ENCODE measurements around the gene NTN1. TPM values are rescaled to one million over a fixed set of nuclear protein-coding genes. Genes with fewer than 3 reads are reported as not detected.

NTN1 gene
- total and polyA plus RNA-seq, 2 donors = 2.0 to 2.4 TPM

GRCh38 chr17:9244066-9245052 lies 223.0 kb downstream of the NTN1 start:
- 95% methylated on average over 21 of the region's 21 CpGs for WGBS
- Histone ChIP-seq H3K27ac (ENCODE audit: low read depth in 1 of 2, low read length in 1 of 2) (no peak overlapping the region), H3K4me1 (ENCODE audit: control insufficient read depth in 2 of 2, insufficient read depth in 2 of 2, low read length in 2 of 2) (peaks cover 15 to 30% of the 10 kb centered on the region in 2 donors)

GRCh38 chr17:9247401-9247938 lies 226.2 kb downstream of the NTN1 start:
- Histone ChIP-seq H3K27me3 (ENCODE audit: control insufficient read depth in 2 of 2, insufficient read depth in 1 of 2, low read length in 1 of 2) (no peaks in the 10 kb centered on the region), H3K36me3 (ENCODE audit: control insufficient read depth in 2 of 2, insufficient read depth in 2 of 2, low read length in 1 of 2) (peaks cover 0 to 3% of the 10 kb centered on the region in 2 donors), H3K27ac (ENCODE audit: low read depth in 1 of 2, low read length in 1 of 2) (no peak overlapping the region), H3K4me3 (ENCODE audit: low read length in 2 of 2) (no peak overlapping the region), H3K9me3 (ENCODE audit: control insufficient read depth in 2 of 2, insufficient read depth in 1 of 2, low read length in 1 of 2) (peaks cover 0 to 8% of the 10 kb centered on the region in 2 donors), H3K4me1 (ENCODE audit: control insufficient read depth in 2 of 2, insufficient read depth in 2 of 2, low read length in 2 of 2) (peaks cover 4 to 33% of the 10 kb centered on the region in 2 donors)
- WGBS = 97% methylated on average over 21 of the region's 21 CpGs
- DNase-seq (ENCODE audit: low read depth in 6 of 9, low spot score in 9 of 9) = no peak

More at GRCh38 chr17:9244066-9245052, 223.0 kb downstream of the NTN1 start:
- DNase-seq (ENCODE audit: low read depth in 6 of 9, low spot score in 9 of 9) = no peak
- Histone ChIP-seq H3K36me3 (ENCODE audit: control insufficient read depth in 2 of 2, insufficient read depth in 2 of 2, low read length in 1 of 2) (peaks cover 0 to 3% of the 10 kb centered on the region in 2 donors), H3K27me3 (ENCODE audit: control insufficient read depth in 2 of 2, insufficient read depth in 1 of 2, low read length in 1 of 2) (peaks cover 0 to 8% of the 10 kb centered on the region in 2 donors), H3K4me3 (ENCODE audit: low read length in 2 of 2) (no peak overlapping the region), H3K9me3 (ENCODE audit: control insufficient read depth in 2 of 2, insufficient read depth in 1 of 2, low read length in 1 of 2) (peaks cover 0 to 4% of the 10 kb centered on the region in 2 donors)

GRCh38 chr17:9249245-9249953 lies 228.1 kb downstream of the NTN1 start:
- Histone ChIP-seq H3K4me3 (ENCODE audit: low read length in 2 of 2) (no peak overlapping the region), H3K9me3 (ENCODE audit: control insufficient read depth in 2 of 2, insufficient read depth in 1 of 2, low read length in 1 of 2) (peaks cover 0 to 8% of the 10 kb centered on the region in 2 donors), H3K36me3 (ENCODE audit: control insufficient read depth in 2 of 2, insufficient read depth in 2 of 2, low read length in 1 of 2) (no peaks in the 10 kb centered on the region), H3K27me3 (ENCODE audit: control insufficient read depth in 2 of 2, insufficient read depth in 1 of 2, low read length in 1 of 2) (no peaks in the 10 kb centered on the region), H3K27ac (ENCODE audit: low read depth in 1 of 2, low read length in 1 of 2) (peak overlapping the region in 1 of 2 donors; percentile 11), H3K4me1 (ENCODE audit: control insufficient read depth in 2 of 2, insufficient read depth in 2 of 2, low read length in 2 of 2) (peaks cover 21 to 52% of the 10 kb centered on the region in 2 donors)
- no peak for DNase-seq (ENCODE audit: low read depth in 6 of 9, low spot score in 9 of 9)
- WGBS = 88% methylated on average over 21 of the region's 21 CpGs

- no peak for DNase-seq (ENCODE audit: low read depth in 6 of 9, low spot score in 9 of 9)
- WGBS = 87% methylated on average over 12 of the region's 12 CpGs
- peaks cover 0 to 8% of the 10 kb centered on the region in 2 donors for H3K9me3 ChIP-seq (ENCODE audit: control insufficient read depth in 2 of 2, insufficient read depth in 1 of 2, low read length in 1 of 2)
- H3K36me3 ChIP-seq (ENCODE audit: control insufficient read depth in 2 of 2, insufficient read depth in 2 of 2, low read length in 1 of 2) = no peaks in the 10 kb centered on the region
- no peaks in the 10 kb centered on the region for H3K27me3 ChIP-seq (ENCODE audit: control insufficient read depth in 2 of 2, insufficient read depth in 1 of 2, low read length in 1 of 2)
- H3K4me1 ChIP-seq (ENCODE audit: control insufficient read depth in 2 of 2, insufficient read depth in 2 of 2, low read length in 2 of 2) = peaks cover 33 to 68% of the 10 kb centered on the region in 2 donors
- H3K4me3 ChIP-seq (ENCODE audit: low read length in 2 of 2) = no peak overlapping the region
- H3K27ac ChIP-seq (ENCODE audit: low read depth in 1 of 2, low read length in 1 of 2) = peak overlapping the region in 1 of 2 donors; percentile 55
Measured at GRCh38 chr17:9251273-9251672, 230.0 kb downstream of the NTN1 start.

- H3K27ac ChIP-seq (ENCODE audit: low read depth in 1 of 2, low read length in 1 of 2) = peak overlapping the region; percentile 55 to 98
- H3K4me1 ChIP-seq (ENCODE audit: control insufficient read depth in 2 of 2, insufficient read depth in 2 of 2, low read length in 2 of 2) = peaks cover 50 to 89% of the 10 kb centered on the region in 2 donors
- peaks cover 0 to 8% of the 10 kb centered on the region in 2 donors for H3K9me3 ChIP-seq (ENCODE audit: control insufficient read depth in 2 of 2, insufficient read depth in 1 of 2, low read length in 1 of 2)
- no peak for DNase-seq (ENCODE audit: low read depth in 6 of 9, low spot score in 9 of 9)
- H3K27me3 ChIP-seq (ENCODE audit: control insufficient read depth in 2 of 2, insufficient read depth in 1 of 2, low read length in 1 of 2) = no peaks in the 10 kb centered on the region
- no peaks in the 10 kb centered on the region for H3K36me3 ChIP-seq (ENCODE audit: control insufficient read depth in 2 of 2, insufficient read depth in 2 of 2, low read length in 1 of 2)
- no peak overlapping the region for H3K4me3 ChIP-seq (ENCODE audit: low read length in 2 of 2)
- 97% methylated on average over 3 of the region's 3 CpGs for WGBS
Measured at GRCh38 chr17:9253308-9253707, 232.0 kb downstream of the NTN1 start.

GRCh38 chr17:9254841-9255240 lies 233.5 kb downstream of the NTN1 start:
- DNase-seq (ENCODE audit: low read depth in 6 of 9, low spot score in 9 of 9) = no peak
- H3K27me3 ChIP-seq (ENCODE audit: control insufficient read depth in 2 of 2, insufficient read depth in 1 of 2, low read length in 1 of 2) = no peaks in the 10 kb centered on the region
- H3K4me1 ChIP-seq (ENCODE audit: control insufficient read depth in 2 of 2, insufficient read depth in 2 of 2, low read length in 2 of 2) = peaks cover 55 to 91% of the 10 kb centered on the region in 2 donors
- WGBS = 70% methylated on average over 2 of the region's 2 CpGs
- H3K36me3 ChIP-seq (ENCODE audit: control insufficient read depth in 2 of 2, insufficient read depth in 2 of 2, low read length in 1 of 2) = no peaks in the 10 kb centered on the region
- H3K4me3 ChIP-seq (ENCODE audit: low read length in 2 of 2) = no peak overlapping the region
- H3K9me3 ChIP-seq (ENCODE audit: control insufficient read depth in 2 of 2, insufficient read depth in 1 of 2, low read length in 1 of 2) = peaks cover 0 to 8% of the 10 kb centered on the region in 2 donors
- H3K27ac ChIP-seq (ENCODE audit: low read depth in 1 of 2, low read length in 1 of 2) = peak overlapping the region in 1 of 2 donors; percentile 26

- no peak for DNase-seq (ENCODE audit: low read depth in 6 of 9, low spot score in 9 of 9)
- WGBS = 69% methylated on average over 6 of the region's 6 CpGs
- H3K4me1 ChIP-seq (ENCODE audit: control insufficient read depth in 2 of 2, insufficient read depth in 2 of 2, low read length in 2 of 2) = peaks cover 53 to 86% of the 10 kb centered on the region in 2 donors
- peaks cover 0 to 8% of the 10 kb centered on the region in 2 donors for H3K9me3 ChIP-seq (ENCODE audit: control insufficient read depth in 2 of 2, insufficient read depth in 1 of 2, low read length in 1 of 2)
- H3K36me3 ChIP-seq (ENCODE audit: control insufficient read depth in 2 of 2, insufficient read depth in 2 of 2, low read length in 1 of 2) = no peaks in the 10 kb centered on the region
- no peaks in the 10 kb centered on the region for H3K27me3 ChIP-seq (ENCODE audit: control insufficient read depth in 2 of 2, insufficient read depth in 1 of 2, low read length in 1 of 2)
- peak overlapping the region; percentile 3 to 80 for H3K27ac ChIP-seq (ENCODE audit: low read depth in 1 of 2, low read length in 1 of 2)
- no peak overlapping the region for H3K4me3 ChIP-seq (ENCODE audit: low read length in 2 of 2)
Measured at GRCh38 chr17:9255833-9256232, 234.5 kb downstream of the NTN1 start.

- no peak overlapping the region for H3K4me3 ChIP-seq (ENCODE audit: low read length in 2 of 2)
- DNase-seq (ENCODE audit: low read depth in 6 of 9, low spot score in 9 of 9) = no peak
- 72% methylated on average over 6 of the region's 6 CpGs for WGBS
- peak overlapping the region in 1 of 2 donors; percentile 80 for H3K27ac ChIP-seq (ENCODE audit: low read depth in 1 of 2, low read length in 1 of 2)
- H3K36me3 ChIP-seq (ENCODE audit: control insufficient read depth in 2 of 2, insufficient read depth in 2 of 2, low read length in 1 of 2) = no peaks in the 10 kb centered on the region
- peaks cover 0 to 8% of the 10 kb centered on the region in 2 donors for H3K9me3 ChIP-seq (ENCODE audit: control insufficient read depth in 2 of 2, insufficient read depth in 1 of 2, low read length in 1 of 2)
- peaks cover 58 to 86% of the 10 kb centered on the region in 2 donors for H3K4me1 ChIP-seq (ENCODE audit: control insufficient read depth in 2 of 2, insufficient read depth in 2 of 2, low read length in 2 of 2)
- H3K27me3 ChIP-seq (ENCODE audit: control insufficient read depth in 2 of 2, insufficient read depth in 1 of 2, low read length in 1 of 2) = no peaks in the 10 kb centered on the region
Measured at GRCh38 chr17:9256361-9256750, 235.0 kb downstream of the NTN1 start.

Measured in thymus (tissue), 11 donors.